NCI-H2107 treated with DMSO at 0.1 percent for 48 hours (cell line): ENCODE data around the gene SSTR4.
"Not testable (repeated sequence)": the region's sequence is repeated elsewhere in the genome, so short reads cannot be mapped to it uniquely, and the experiment has no call there.

ENCODE experiments used
- DNase-seq: peaks from one replicate; lab custom pipeline; 2025; ENCODE audit not compliant: unreplicated experiment; lab: John Stamatoyannopoulos, UW

Gene SSTR4

GRCh38 chr20:23017516-23017915, 17.6 kb upstream of the SSTR4 start:
- DNase-seq: no peak

- DNase-seq: no peak
These were observed 16.7 kb upstream of the SSTR4 start for GRCh38 chr20:23018432-23018831.

- DNase-seq: no peak
These were observed 16.2 kb upstream of the SSTR4 start for GRCh38 chr20:23018941-23019340.

- no peak for DNase-seq
These were observed 15.7 kb upstream of the SSTR4 start for GRCh38 chr20:23019403-23019802.

- DNase-seq: no peak
These were observed 14.7 kb upstream of the SSTR4 start for GRCh38 chr20:23020230-23021018.

- DNase-seq: no peak
These were observed 13.6 kb upstream of the SSTR4 start for GRCh38 chr20:23021541-23021940.

- no peak for DNase-seq
These were observed 13.2 kb upstream of the SSTR4 start for GRCh38 chr20:23021951-23022350.

- no peak for DNase-seq
These were observed 12.3 kb upstream of the SSTR4 start for GRCh38 chr20:23022849-23023248.

- no peak for DNase-seq
These were observed 11.4 kb upstream of the SSTR4 start for GRCh38 chr20:23023621-23024177.

GRCh38 chr20:23024701-23025100, 10.4 kb upstream of the SSTR4 start:
- DNase-seq: no peak

- not testable (repeated sequence) for DNase-seq
These were observed 9.6 kb upstream of the SSTR4 start for GRCh38 chr20:23025503-23025902.

GRCh38 chr20:23027721-23028120, 7.4 kb upstream of the SSTR4 start:
- no peak for DNase-seq

- no peak for DNase-seq
These were observed 6.7 kb upstream of the SSTR4 start for GRCh38 chr20:23028392-23028791.

GRCh38 chr20:23029324-23029723, 5.8 kb upstream of the SSTR4 start:
- DNase-seq: no peak

- DNase-seq: no peak
These were observed 3.8 kb upstream of the SSTR4 start for GRCh38 chr20:23031346-23031745.

GRCh38 chr20:23032056-23032749, 2.9 kb upstream of the SSTR4 start:
- DNase-seq: no peak

GRCh38 chr20:23032750-23033078, 2.4 kb upstream of the SSTR4 start:
- DNase-seq: no peak

GRCh38 chr20:23033918-23034317, 1.2 kb upstream of the SSTR4 start:
- no peak for DNase-seq

- DNase-seq: no peak
These were observed 619 bp downstream of the SSTR4 start for GRCh38 chr20:23035731-23036130.

GRCh38 chr20:23036371-23036770, 1.3 kb downstream of the SSTR4 start:
- DNase-seq: no peak

- no peak for DNase-seq
These were observed 1.9 kb downstream of the SSTR4 start for GRCh38 chr20:23037017-23037481.

GRCh38 chr20:23039136-23039875, 4.2 kb downstream of the SSTR4 start:
- DNase-seq: no peak
